OCI-LY3 (cell line): ENCODE results near the gene P2RY8.

ENCODE experiments used
- CTCF ChIP-seq: fragments of 200-600, 300-600 bp; sonication (generic); IDR thresholded peaks from 2 replicates; pipeline ENCODE4 v1.5.1; 2014; ENCODE audit warnings: antibody characterized with exemption, low read length, low read depth
- EZH2phosphoT487 ChIP-seq: fragments of 200-600 bp; shearing (Covaris generic); IDR thresholded peaks from 2 replicates; pipeline ENCODE4 v1.6.1; 2018; ENCODE audit warnings: antibody characterized with exemption, mixed run types, low read depth

GRCh38 chrX:1506916-1507315 is 30.1 kb downstream of the P2RY8 start:
- TF ChIP-seq CTCF (no peak), EZH2phosphoT487 (no peak)
